IPS-15b (cell line): ENCODE measurements around the gene LOXHD1.

Experiments
- H3K27me3 ChIP-seq: one replicate; pipeline ENCODE4 v1.6.1; 2013; ENCODE audit warnings: low read length; ENCODE audit not compliant: control insufficient read depth, insufficient read depth
- H3K36me3 ChIP-seq: one replicate; pipeline ENCODE4 v1.6.1; 2013; ENCODE audit warnings: low read length; ENCODE audit not compliant: control insufficient read depth, insufficient read depth
- H3K4me1 ChIP-seq: one replicate; pipeline ENCODE4 v1.6.1; 2013; ENCODE audit warnings: mild to moderate bottlenecking, low read length; ENCODE audit not compliant: control insufficient read depth, insufficient read depth
- H3K4me3 ChIP-seq: one replicate; pipeline ENCODE4 v1.5.1; 2013; ENCODE audit warnings: low read depth, low read length
- H3K9ac ChIP-seq: one replicate; pipeline ENCODE4 v1.6.1; 2013; ENCODE audit warnings: low read depth, mild to moderate bottlenecking, low read length
- H3K9me3 ChIP-seq: one replicate; pipeline ENCODE4 v1.6.1; 2013; ENCODE audit warnings: mild to moderate bottlenecking, low read length; ENCODE audit not compliant: control insufficient read depth, insufficient read depth

The LOXHD1 gene

DNA sequence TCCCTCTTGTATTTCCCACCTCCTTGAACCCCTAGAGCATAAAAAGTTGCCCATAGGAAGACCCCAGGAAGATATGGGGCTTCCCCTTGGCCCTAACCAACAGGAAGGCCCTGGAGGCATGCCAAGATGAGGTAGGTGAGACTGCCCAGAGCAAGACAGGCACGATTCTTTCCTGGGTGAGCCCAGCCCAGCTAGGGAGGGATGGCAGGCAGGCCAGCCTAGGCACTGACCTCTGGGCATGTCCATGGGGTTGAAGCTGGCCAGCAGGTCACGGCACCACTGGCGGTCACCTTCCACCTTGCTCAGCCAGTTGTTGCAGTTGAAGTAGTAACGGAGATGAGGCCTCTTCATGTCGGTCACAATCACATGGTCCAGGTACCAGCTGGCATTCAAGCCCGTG lies 17.6 kb downstream of the LOXHD1 start:
- no peaks in the 10 kb centered on the region for H3K4me1 ChIP-seq
- no peak overlapping the region for H3K4me3 ChIP-seq
- no peaks in the 10 kb centered on the region for H3K27me3 ChIP-seq
- no peaks in the 10 kb centered on the region for H3K9me3 ChIP-seq
- H3K36me3 ChIP-seq = no peaks in the 10 kb centered on the region
- H3K9ac ChIP-seq = no peak overlapping the region

DNA sequence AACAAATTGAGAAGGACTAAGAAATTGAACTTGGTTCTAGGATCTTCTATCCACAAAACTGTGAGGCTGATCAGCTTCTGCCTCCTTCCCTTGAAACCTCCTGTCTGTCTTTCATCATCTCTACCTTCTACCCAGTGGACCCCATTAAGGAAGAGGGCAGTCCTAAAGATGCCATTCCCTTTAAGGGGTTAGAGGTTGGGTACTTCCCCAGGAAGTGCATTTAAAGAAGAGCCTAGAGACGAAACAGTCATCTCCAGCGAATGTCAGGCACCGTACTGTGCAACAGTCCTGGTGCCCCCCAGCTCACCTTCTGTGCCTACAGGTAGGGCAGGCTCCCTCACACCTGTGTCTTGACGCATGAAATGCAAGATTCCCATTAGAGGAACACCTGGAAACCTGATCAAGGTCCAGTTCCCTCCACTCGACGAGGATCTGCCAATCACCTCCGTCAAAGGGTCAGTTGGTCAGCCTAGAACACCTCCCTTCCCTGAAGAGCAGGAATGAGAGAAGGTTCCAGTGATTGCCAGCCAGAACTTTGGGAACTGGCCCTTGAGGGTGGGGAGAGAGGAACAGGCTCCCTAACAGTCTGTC lies 20.9 kb downstream of the LOXHD1 start:
- no peaks in the 10 kb centered on the region for H3K4me1 ChIP-seq
- no peak overlapping the region for H3K9ac ChIP-seq
- no peaks in the 10 kb centered on the region for H3K27me3 ChIP-seq

DNA sequence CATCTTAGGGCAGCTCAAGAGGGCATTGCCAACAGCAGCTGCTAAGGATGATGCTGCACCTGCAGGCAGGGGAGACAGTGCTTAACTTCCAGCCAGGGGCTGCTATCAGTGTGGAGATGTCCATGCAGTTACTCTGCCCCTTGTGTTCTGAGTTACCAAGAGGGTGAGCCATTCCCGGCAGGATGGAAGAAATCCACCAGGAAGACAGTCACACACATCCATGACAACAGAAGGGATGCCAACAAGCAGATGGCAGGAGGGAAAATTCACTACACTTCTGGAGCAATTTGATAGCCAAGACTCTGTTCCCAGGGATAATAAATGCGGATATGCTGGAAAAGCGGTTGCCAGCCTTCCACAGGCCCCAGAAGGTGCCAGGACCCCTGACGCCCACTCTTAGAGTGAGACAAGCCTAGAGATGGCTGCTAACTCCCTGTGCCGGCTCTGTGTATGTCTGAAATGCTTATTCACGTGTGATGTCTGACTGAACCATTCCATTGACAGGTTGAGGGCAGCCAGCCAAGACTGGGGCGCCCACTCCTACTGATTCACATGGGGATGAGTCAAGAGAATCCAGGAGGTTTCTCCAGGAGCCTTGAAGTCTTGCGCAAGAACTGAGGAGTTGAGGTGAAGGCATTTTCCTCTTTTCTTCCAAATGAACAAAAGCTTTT lies 24.5 kb downstream of the LOXHD1 start:
- no peaks in the 10 kb centered on the region for H3K36me3 ChIP-seq
- no peak overlapping the region for H3K4me3 ChIP-seq
- no peaks in the 10 kb centered on the region for H3K9me3 ChIP-seq
- H3K9ac ChIP-seq = no peak overlapping the region
- H3K4me1 ChIP-seq = no peaks in the 10 kb centered on the region
- H3K27me3 ChIP-seq = no peaks in the 10 kb centered on the region

More for the DNA sequence above, 20.9 kb downstream of the LOXHD1 start:
- Histone ChIP-seq H3K4me3 (no peak overlapping the region), H3K9me3 (no peaks in the 10 kb centered on the region), H3K36me3 (no peaks in the 10 kb centered on the region)

GRCh38 chr18:46630991-46631390 lies 26.0 kb downstream of the LOXHD1 start:
- Histone ChIP-seq H3K27me3 (no peaks in the 10 kb centered on the region), H3K4me1 (no peaks in the 10 kb centered on the region)

GRCh38 chr18:46630160-46630559 lies 26.9 kb downstream of the LOXHD1 start:
- H3K36me3 ChIP-seq = no peaks in the 10 kb centered on the region
- H3K9me3 ChIP-seq = no peaks in the 10 kb centered on the region
- H3K27me3 ChIP-seq = no peaks in the 10 kb centered on the region
- H3K4me1 ChIP-seq = no peaks in the 10 kb centered on the region
- no peak overlapping the region for H3K4me3 ChIP-seq
- no peak overlapping the region for H3K9ac ChIP-seq

More at GRCh38 chr18:46630991-46631390, 26.0 kb downstream of the LOXHD1 start:
- no peaks in the 10 kb centered on the region for H3K9me3 ChIP-seq
- no peak overlapping the region for H3K9ac ChIP-seq
- no peak overlapping the region for H3K4me3 ChIP-seq
- no peaks in the 10 kb centered on the region for H3K36me3 ChIP-seq

DNA sequence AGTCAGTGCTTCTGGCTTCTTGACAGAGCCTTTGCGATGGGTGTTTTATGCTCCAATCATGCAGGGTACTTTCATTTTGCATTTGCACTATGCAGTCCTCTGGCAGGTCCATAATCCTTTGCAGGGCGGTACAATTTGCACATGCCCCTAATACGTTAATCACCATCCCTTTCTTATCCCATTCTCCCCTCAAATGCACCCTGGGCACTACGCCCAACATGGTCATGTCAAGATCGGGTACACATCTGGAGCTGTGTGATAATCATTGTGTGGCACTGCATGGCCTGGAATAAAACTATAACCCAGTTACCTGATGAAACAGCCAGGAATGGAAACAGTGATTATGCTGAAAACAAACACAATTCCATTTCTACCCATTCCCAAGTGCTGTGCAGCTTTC lies 27.7 kb downstream of the LOXHD1 start:
- Histone ChIP-seq H3K27me3 (no peaks in the 10 kb centered on the region), H3K4me3 (no peak overlapping the region), H3K9ac (no peak overlapping the region), H3K9me3 (no peaks in the 10 kb centered on the region), H3K4me1 (no peaks in the 10 kb centered on the region), H3K36me3 (no peaks in the 10 kb centered on the region)

GRCh38 chr18:46628206-46628605 lies 28.8 kb downstream of the LOXHD1 start:
- no peaks in the 10 kb centered on the region for H3K27me3 ChIP-seq

GRCh38 chr18:46627136-46627535 lies 29.9 kb downstream of the LOXHD1 start:
- Histone ChIP-seq H3K36me3 (no peaks in the 10 kb centered on the region), H3K27me3 (no peaks in the 10 kb centered on the region), H3K9ac (no peak overlapping the region), H3K9me3 (no peaks in the 10 kb centered on the region), H3K4me3 (no peak overlapping the region), H3K4me1 (no peaks in the 10 kb centered on the region)

More at GRCh38 chr18:46628206-46628605, 28.8 kb downstream of the LOXHD1 start:
- H3K36me3 ChIP-seq = no peaks in the 10 kb centered on the region
- no peaks in the 10 kb centered on the region for H3K4me1 ChIP-seq
- no peaks in the 10 kb centered on the region for H3K9me3 ChIP-seq
- H3K9ac ChIP-seq = no peak overlapping the region
- H3K4me3 ChIP-seq = no peak overlapping the region

DNA sequence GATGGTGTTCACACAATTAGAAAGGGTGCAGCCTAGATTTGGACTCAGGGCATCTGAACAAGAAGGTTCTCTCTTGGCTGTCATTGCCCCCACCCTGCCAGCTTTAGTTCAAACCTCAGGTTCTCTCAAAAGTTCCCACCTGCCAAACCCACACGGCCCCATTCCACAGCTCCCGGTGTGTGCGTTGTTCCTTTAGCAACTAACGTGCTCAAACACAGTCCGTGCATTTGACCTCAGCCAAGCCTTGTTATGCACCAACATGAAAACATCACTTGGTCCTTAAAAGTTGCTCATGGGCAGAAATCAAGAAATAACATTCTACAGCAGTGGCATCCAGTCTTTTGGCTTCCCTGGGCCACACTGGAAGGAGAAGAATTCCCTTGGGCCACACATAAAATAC lies 32.0 kb downstream of the LOXHD1 start:
- H3K36me3 ChIP-seq = no peaks in the 10 kb centered on the region
- H3K27me3 ChIP-seq = no peaks in the 10 kb centered on the region
- no peaks in the 10 kb centered on the region for H3K4me1 ChIP-seq
- no peak overlapping the region for H3K4me3 ChIP-seq
- H3K9me3 ChIP-seq = no peaks in the 10 kb centered on the region
- no peak overlapping the region for H3K9ac ChIP-seq

DNA sequence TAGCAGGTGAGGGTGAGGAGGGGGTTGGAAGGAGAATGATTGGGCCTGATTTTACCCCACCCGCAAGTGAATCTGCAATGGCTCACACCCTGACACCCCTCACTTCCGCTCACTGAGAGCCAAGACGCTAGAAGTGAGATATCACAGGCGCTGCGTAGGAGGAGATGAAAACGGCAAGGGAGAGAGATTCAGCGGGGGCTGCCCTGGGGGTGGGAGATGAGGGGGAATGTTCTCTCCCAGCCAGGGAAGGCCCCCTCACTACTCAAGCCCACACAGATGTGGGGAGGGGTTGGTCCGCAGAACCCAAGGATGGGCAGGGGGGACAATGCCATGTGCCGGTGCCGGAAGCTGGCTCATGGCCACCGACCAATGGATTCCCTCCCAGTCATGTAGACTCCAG lies 32.9 kb downstream of the LOXHD1 start:
- no peaks in the 10 kb centered on the region for H3K36me3 ChIP-seq
- H3K9ac ChIP-seq = no peak overlapping the region
- H3K4me1 ChIP-seq = no peaks in the 10 kb centered on the region
- no peaks in the 10 kb centered on the region for H3K9me3 ChIP-seq
- no peaks in the 10 kb centered on the region for H3K27me3 ChIP-seq
- no peak overlapping the region for H3K4me3 ChIP-seq

DNA sequence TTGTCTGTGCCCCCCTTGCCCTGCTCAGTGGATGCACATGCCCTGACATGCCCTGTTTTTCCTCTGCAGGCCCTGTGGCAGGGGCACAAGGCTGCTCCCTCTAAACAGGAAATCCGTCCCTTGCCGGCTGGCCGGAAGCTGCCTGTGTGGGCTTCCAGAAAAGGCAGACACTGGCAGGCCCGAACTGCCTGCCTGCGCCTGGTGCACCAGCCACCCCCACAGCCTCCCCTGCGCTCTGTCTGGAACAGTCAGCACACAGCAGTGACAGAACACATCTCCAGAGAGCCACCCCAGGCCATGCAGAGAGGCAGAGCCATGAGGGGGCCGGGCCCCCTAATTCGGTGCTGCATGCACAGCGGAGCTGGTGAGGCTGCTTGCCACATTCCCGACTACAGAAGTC lies 33.5 kb downstream of the LOXHD1 start:
- Histone ChIP-seq H3K9ac (no peak overlapping the region), H3K4me1 (no peaks in the 10 kb centered on the region), H3K27me3 (no peaks in the 10 kb centered on the region), H3K4me3 (no peak overlapping the region), H3K9me3 (no peaks in the 10 kb centered on the region), H3K36me3 (no peaks in the 10 kb centered on the region)

DNA sequence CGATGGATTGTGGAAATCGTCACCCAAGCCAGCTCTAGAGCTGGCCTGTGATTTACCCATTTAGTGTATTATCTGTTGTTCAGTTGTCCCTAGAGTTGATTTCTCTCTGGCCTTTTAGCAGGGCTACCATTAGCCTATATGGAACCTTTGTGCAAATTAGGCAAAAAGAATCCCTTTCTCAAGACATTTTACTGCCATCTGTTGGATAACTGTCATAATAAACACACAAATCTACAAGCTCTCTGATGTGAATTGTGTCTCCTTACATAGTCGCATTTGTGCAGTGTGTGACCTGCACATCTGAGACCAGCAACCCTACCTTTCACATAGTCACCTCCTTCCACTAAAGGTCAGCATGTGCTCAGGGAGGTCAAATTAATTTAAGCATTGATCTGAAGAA lies 34.0 kb downstream of the LOXHD1 start:
- H3K4me1 ChIP-seq = no peaks in the 10 kb centered on the region
- no peaks in the 10 kb centered on the region for H3K36me3 ChIP-seq
- H3K9ac ChIP-seq = no peak overlapping the region
- no peak overlapping the region for H3K4me3 ChIP-seq
- no peaks in the 10 kb centered on the region for H3K9me3 ChIP-seq
- no peaks in the 10 kb centered on the region for H3K27me3 ChIP-seq
